IMR-90 (cell line): ENCODE data around the gene FER. TPM values are rescaled to one million over a fixed set of nuclear protein-coding genes. Genes with fewer than 3 reads are reported as not detected.

Source experiments
- ATAC-seq: fragments of 200-7000 bp; cut with Tn5 transposase; 2 replicates; pipeline ENCODE4 v1.9.1; 2020; ENCODE audit warnings: low read depth, mild to moderate bottlenecking, moderate library complexity
- BruUV-seq: library from RNA; stranded (reverse); fragments of 400-500 nt; replicated peaks from 2 replicates; lab custom pipeline; 2021; lab: Mats Ljungman, UMichigan
- CTCF ChIA-PET: fragments of 300-600 bp; formaldehyde crosslinking; extraction: SDS; loops from one replicate; lab custom pipeline; 2021; ENCODE audit warnings: antibody characterized with exemption; lab: Yijun Ruan, JAX
- POLR2A ChIA-PET: fragments of 300-600 bp; sonication (Branson Sonifier 250); formaldehyde crosslinking; loops from one replicate; lab custom pipeline; 2022; ENCODE audit warnings: antibody characterized with exemption; ENCODE audit not compliant: unreplicated experiment; lab: Charles Lee
- DNase-seq: peaks from one replicate; pipeline ENCODE4 v3.0.0; 2013
- H2AFZ ChIP-seq: replicated peaks from 2 replicates; pipeline ENCODE3; 2013; ENCODE audit warnings: low read length, mild to moderate bottlenecking; ENCODE audit not compliant: poor library complexity
- H2AK5ac ChIP-seq: 2 replicates; pipeline ENCODE4 v1.6.1; 2013; ENCODE audit warnings: low read depth, low read length, inconsistent platforms
- H2AK9ac ChIP-seq: replicated peaks from 2 replicates; pipeline ENCODE3; 2013; ENCODE audit warnings: mild to moderate bottlenecking, low read depth, low read length, moderate library complexity; ENCODE audit not compliant: poor library complexity
- H2BK120ac ChIP-seq: 2 replicates; pipeline ENCODE4 v1.6.1; 2013; ENCODE audit warnings: low read depth, low read length, inconsistent platforms
- H2BK15ac ChIP-seq: 3 replicates; pipeline ENCODE4 v1.6.1; 2013; ENCODE audit warnings: low read depth, low read length, inconsistent platforms
- H2BK20ac ChIP-seq: 2 replicates; pipeline ENCODE4 v1.6.1; 2013; ENCODE audit warnings: low read depth, mild to moderate bottlenecking, inconsistent platforms, low read length, moderate library complexity
- H2BK5ac ChIP-seq: 2 replicates; pipeline ENCODE4 v1.6.1; 2013; ENCODE audit warnings: mild to moderate bottlenecking, low read depth, low read length, inconsistent platforms; ENCODE audit not compliant: poor library complexity, severe bottlenecking
- H3K14ac ChIP-seq: replicated peaks from 2 replicates; pipeline ENCODE4 v1.6.1; 2013; ENCODE audit warnings: low read depth, low read length, inconsistent platforms
- H3K18ac ChIP-seq: 2 replicates; pipeline ENCODE4 v1.6.1; 2013; ENCODE audit warnings: low read depth, low read length, control low read depth
- H3K23ac ChIP-seq: 2 replicates; pipeline ENCODE4 v1.6.1; 2013; ENCODE audit warnings: low read depth, low read length, inconsistent platforms
- H3K27ac ChIP-seq: 2 replicates; pipeline ENCODE4 v1.5.1; 2013; ENCODE audit warnings: mild to moderate bottlenecking, control low read depth, low read length; ENCODE audit not compliant: insufficient read depth
- H3K27me3 ChIP-seq: 2 replicates; pipeline ENCODE4 v1.6.1; 2013; ENCODE audit warnings: low read length; ENCODE audit not compliant: control insufficient read depth, insufficient read depth
- H3K36me3 ChIP-seq: 2 replicates; pipeline ENCODE4 v1.6.1; 2013; ENCODE audit warnings: low read length, mixed read lengths; ENCODE audit not compliant: control insufficient read depth, insufficient read depth
- H3K4ac ChIP-seq: 2 replicates; pipeline ENCODE4 v1.6.1; 2013; ENCODE audit warnings: low read depth, low read length, inconsistent platforms
- H3K4me1 ChIP-seq: 2 replicates; pipeline ENCODE4 v1.6.1; 2013; ENCODE audit warnings: low read length, mixed read lengths; ENCODE audit not compliant: control insufficient read depth, insufficient read depth
- H3K4me2 ChIP-seq: 2 replicates; pipeline ENCODE4 v1.6.1; 2013; ENCODE audit warnings: low read depth, mild to moderate bottlenecking, control low read depth, low read length, moderate library complexity
- H3K4me3 ChIP-seq: 2 replicates; pipeline ENCODE4 v1.5.1; 2013; ENCODE audit warnings: low read depth, mild to moderate bottlenecking, control low read depth, low read length, moderate library complexity; ENCODE audit not compliant: insufficient read depth
- H3K56ac ChIP-seq: 2 replicates; pipeline ENCODE4 v1.6.1; 2013; ENCODE audit warnings: low read length, inconsistent platforms; ENCODE audit not compliant: insufficient read depth; ENCODE audit errors: extremely low read depth
- H3K79me1 ChIP-seq, 2 experiments: 2 replicates each; pipeline ENCODE4 v1.6.1; 2013; ENCODE audit warnings: low read length in 2 of 2, inconsistent platforms in 1 of 2, low read depth in 1 of 2
- H3K9ac ChIP-seq: 2 replicates; pipeline ENCODE4 v1.6.1; 2013; ENCODE audit warnings: low read depth, low read length, control low read depth
- H3K9me1 ChIP-seq: 2 replicates; pipeline ENCODE4 v1.6.1; 2013; ENCODE audit warnings: low read length, inconsistent platforms; ENCODE audit not compliant: insufficient read depth
- H3K9me3 ChIP-seq: 2 replicates; pipeline ENCODE4 v1.6.1; 2013; ENCODE audit warnings: low read length; ENCODE audit not compliant: control insufficient read depth, insufficient read depth
- H4K20me1 ChIP-seq: 2 replicates; pipeline ENCODE4 v1.6.1; 2013; ENCODE audit warnings: low read length, inconsistent platforms; ENCODE audit not compliant: insufficient read depth
- H4K5ac ChIP-seq: 2 replicates; pipeline ENCODE4 v1.6.1; 2013; ENCODE audit warnings: mild to moderate bottlenecking, low read depth, low read length, control low read depth
- H4K8ac ChIP-seq, 2 experiments: 2 replicates each; pipeline ENCODE4 v1.6.1; 2013; ENCODE audit warnings: low read depth in 2 of 2, low read length in 2 of 2, control low read depth in 1 of 2, inconsistent platforms in 1 of 2
- H4K91ac ChIP-seq: 2 replicates; pipeline ENCODE4 v1.6.1; 2013; ENCODE audit warnings: low read depth, low read length, inconsistent platforms; ENCODE audit not compliant: insufficient read depth
- BHLHE40 ChIP-seq: fragments of 150-350 bp; IDR thresholded peaks from 2 replicates; pipeline ENCODE4 v1.6.1; 2016; ENCODE audit warnings: mild to moderate bottlenecking, low read depth, low read length
- CEBPB ChIP-seq: IDR thresholded peaks from 2 replicates; pipeline ENCODE4 v1.6.1; 2012; ENCODE audit warnings: low read depth, low read length, improper control_type of control experiment
- CHD1 ChIP-seq: IDR thresholded peaks from 2 replicates; pipeline ENCODE4 v1.6.1; 2012; ENCODE audit warnings: low read depth, low read length, improper control_type of control experiment
- FOS ChIP-seq: fragments of 150-350 bp; IDR thresholded peaks from 2 replicates; pipeline ENCODE4 v1.6.1; 2016; ENCODE audit warnings: low read depth, low read length
- MAFK ChIP-seq: IDR thresholded peaks from 2 replicates; pipeline ENCODE4 v1.6.1; 2012; ENCODE audit warnings: low read depth, low read length, improper control_type of control experiment
- MAZ ChIP-seq: IDR thresholded peaks from 2 replicates; pipeline ENCODE4 v1.6.1; 2012; ENCODE audit warnings: low read depth, mild to moderate bottlenecking, low read length, improper control_type of control experiment, moderate library complexity, borderline replicate concordance
- POLR2A ChIP-seq: IDR thresholded peaks from 2 replicates; pipeline ENCODE4 v1.6.1; 2012; ENCODE audit warnings: mild to moderate bottlenecking, low read depth, low read length
- RAD21 ChIP-seq: IDR thresholded peaks from 2 replicates; pipeline ENCODE4 v1.6.1; 2012; ENCODE audit warnings: low read length, improper control_type of control experiment
- RCOR1 ChIP-seq: IDR thresholded peaks from 2 replicates; pipeline ENCODE4 v1.6.1; 2012; ENCODE audit warnings: mild to moderate bottlenecking, low read length, improper control_type of control experiment; ENCODE audit not compliant: insufficient replicate concordance
- RFX5 ChIP-seq: IDR thresholded peaks from 2 replicates; pipeline ENCODE4 v1.8.0; 2012; ENCODE audit warnings: low read depth, mild to moderate bottlenecking, low read length, moderate library complexity
- WGBS, 2 experiments: methylation state at CpG; one replicate each; pipeline versions ENCODE4 v1.1.5 to v1.1.7; 2013; ENCODE audit warnings: missing lambda C conversion rate in 2 of 2; ENCODE audit not compliant: insufficient read length in 1 of 2; ENCODE audit errors: extremely low coverage in 2 of 2; 5-methylcytosine and 5-hydroxymethylcytosine counted together
- dilution Hi-C: fragments of 300-500 bp; cut with HindIII; formaldehyde crosslinking; loops from one replicate; pipeline ENCODE4 v1.14.3; 2018; ENCODE audit warnings: low sequenced_read_pairs; ENCODE audit not compliant: unreplicated experiment
- in situ Hi-C: fragments of 300-500 bp; cut with MboI; formaldehyde crosslinking; loops from 3 replicates; pipeline ENCODE4 v1.14.3; 2019; ENCODE audit warnings: low sequenced_read_pairs, inconsistent platforms, mixed read lengths
- intact Hi-C: fragments of 100-400 bp; cut with micrococcal nuclease; formaldehyde crosslinking; loops from 2 replicates; pipeline ENCODE4 v1.10.0; 2022
- polyA plus RNA-seq, 3 experiments: library from polyadenylated mRNA; depleted of rRNA; stranded (reverse); fragments of >200 nt; gene quantifications; 2 replicates each; pipeline ENCODE4 v1.2.3, GENCODE V29; 2012; ENCODE audit warnings: low replicate concordance in 1 of 3
- total RNA-seq: library from RNA; depleted of rRNA; stranded (reverse); fragments of >200 nt; gene quantifications from 2 replicates; pipeline ENCODE4 v1.2.3, GENCODE V29; 2012
- TF ChIP-seq, protein P1 (sequence below): conservative IDR thresholded peaks from 2 replicates; pipeline ENCODE4 v1.5.1; 2012; ENCODE audit warnings: mild to moderate bottlenecking, low read depth, low read length, improper control_type of control experiment
- TF ChIP-seq, protein P2 (sequence below): fragments of 150-350 bp; IDR thresholded peaks from 2 replicates; pipeline ENCODE4 v1.6.1; 2016; ENCODE audit warnings: low read depth, mild to moderate bottlenecking, low read length, moderate library complexity, borderline replicate concordance

Gene FER
- total and polyA plus RNA-seq, 2 of the 4 experiments (the other 2 are of a cell fraction) = 3.5 to 32.4 TPM

DNA sequence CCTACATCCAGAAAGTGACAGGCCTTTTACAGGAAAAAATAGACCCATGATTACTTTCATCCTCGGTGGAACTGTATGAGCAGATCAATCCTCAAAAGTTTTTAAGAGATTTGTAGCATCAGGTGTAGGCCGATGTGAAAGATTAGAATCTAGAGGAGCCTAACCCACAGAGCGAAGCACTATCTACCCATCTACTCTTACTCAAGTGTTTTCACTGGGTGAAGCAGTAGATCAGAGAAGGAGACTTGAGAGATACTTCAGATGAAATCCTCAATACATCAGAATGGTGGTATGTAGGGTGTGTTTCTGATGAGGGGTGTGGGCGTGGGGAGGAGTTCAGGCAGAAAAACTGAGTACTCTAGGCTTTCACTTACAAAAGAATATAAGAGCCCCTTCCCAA lies 192.8 kb downstream of the FER start:
- intact Hi-C loops = no loop called here
- WGBS, 2 experiments = no CpG with 5 or more reads among the region's 4 CpGs
- dilution Hi-C loops = no loop called here

More for the DNA sequence above, 192.8 kb downstream of the FER start:
- Histone ChIP-seq H3K4me3 (no peak overlapping the region), H2BK15ac (no peak overlapping the region), H3K14ac (no peak overlapping the region), H3K18ac (no peak overlapping the region), H3K9me3 (no peaks in the 10 kb centered on the region), H4K20me1 (no peaks in the 10 kb centered on the region), H2AFZ (no peak overlapping the region), H2BK120ac (no peak overlapping the region), H3K27ac (no peak overlapping the region), H2BK5ac (no peak overlapping the region), H3K4me2 (no peak overlapping the region), H2AK5ac (no peak overlapping the region), H3K79me1 (no peaks in the 10 kb centered on the region; a peak in 1 of 4 replicates), H4K91ac (no peak overlapping the region), H3K23ac (no peak overlapping the region), H4K8ac (no peak overlapping the region), H3K9ac (no peak overlapping the region), H3K4ac (no peak overlapping the region), H2BK20ac (no peak overlapping the region), H3K36me3 (no peaks in the 10 kb centered on the region), H4K5ac (no peak overlapping the region), H3K4me1 (no peaks in the 10 kb centered on the region), H2AK9ac (no peak overlapping the region), H3K56ac (no peak overlapping the region), H3K27me3 (no peaks in the 10 kb centered on the region), H3K9me1 (no peaks in the 10 kb centered on the region; the same call in 1 of the 2 replicates)
- ATAC-seq = no peak
- DNase-seq = no peak
- no TSS peak for BruUV-seq
- in situ Hi-C loops = no loop called here
- POLR2A ChIA-PET = no interaction called here
- CTCF ChIA-PET = no interaction called here
- TF ChIP-seq CHD1 (no peak), RFX5 (no peak), CEBPB (no peak), RAD21 (no peak), MAZ (no peak), RCOR1 (no peak), MAFK (no peak), FOS (no peak), BHLHE40 (no peak), POLR2A (no peak)
- TF ChIP-seq, protein P1, sequence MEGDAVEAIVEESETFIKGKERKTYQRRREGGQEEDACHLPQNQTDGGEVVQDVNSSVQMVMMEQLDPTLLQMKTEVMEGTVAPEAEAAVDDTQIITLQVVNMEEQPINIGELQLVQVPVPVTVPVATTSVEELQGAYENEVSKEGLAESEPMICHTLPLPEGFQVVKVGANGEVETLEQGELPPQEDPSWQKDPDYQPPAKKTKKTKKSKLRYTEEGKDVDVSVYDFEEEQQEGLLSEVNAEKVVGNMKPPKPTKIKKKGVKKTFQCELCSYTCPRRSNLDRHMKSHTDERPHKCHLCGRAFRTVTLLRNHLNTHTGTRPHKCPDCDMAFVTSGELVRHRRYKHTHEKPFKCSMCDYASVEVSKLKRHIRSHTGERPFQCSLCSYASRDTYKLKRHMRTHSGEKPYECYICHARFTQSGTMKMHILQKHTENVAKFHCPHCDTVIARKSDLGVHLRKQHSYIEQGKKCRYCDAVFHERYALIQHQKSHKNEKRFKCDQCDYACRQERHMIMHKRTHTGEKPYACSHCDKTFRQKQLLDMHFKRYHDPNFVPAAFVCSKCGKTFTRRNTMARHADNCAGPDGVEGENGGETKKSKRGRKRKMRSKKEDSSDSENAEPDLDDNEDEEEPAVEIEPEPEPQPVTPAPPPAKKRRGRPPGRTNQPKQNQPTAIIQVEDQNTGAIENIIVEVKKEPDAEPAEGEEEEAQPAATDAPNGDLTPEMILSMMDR = no peak
- TF ChIP-seq, protein P2, sequence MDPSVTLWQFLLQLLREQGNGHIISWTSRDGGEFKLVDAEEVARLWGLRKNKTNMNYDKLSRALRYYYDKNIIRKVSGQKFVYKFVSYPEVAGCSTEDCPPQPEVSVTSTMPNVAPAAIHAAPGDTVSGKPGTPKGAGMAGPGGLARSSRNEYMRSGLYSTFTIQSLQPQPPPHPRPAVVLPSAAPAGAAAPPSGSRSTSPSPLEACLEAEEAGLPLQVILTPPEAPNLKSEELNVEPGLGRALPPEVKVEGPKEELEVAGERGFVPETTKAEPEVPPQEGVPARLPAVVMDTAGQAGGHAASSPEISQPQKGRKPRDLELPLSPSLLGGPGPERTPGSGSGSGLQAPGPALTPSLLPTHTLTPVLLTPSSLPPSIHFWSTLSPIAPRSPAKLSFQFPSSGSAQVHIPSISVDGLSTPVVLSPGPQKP = no peak
